ENCODE measurements around the gene LMO1.

- TF ChIP-seq, protein P1, sequence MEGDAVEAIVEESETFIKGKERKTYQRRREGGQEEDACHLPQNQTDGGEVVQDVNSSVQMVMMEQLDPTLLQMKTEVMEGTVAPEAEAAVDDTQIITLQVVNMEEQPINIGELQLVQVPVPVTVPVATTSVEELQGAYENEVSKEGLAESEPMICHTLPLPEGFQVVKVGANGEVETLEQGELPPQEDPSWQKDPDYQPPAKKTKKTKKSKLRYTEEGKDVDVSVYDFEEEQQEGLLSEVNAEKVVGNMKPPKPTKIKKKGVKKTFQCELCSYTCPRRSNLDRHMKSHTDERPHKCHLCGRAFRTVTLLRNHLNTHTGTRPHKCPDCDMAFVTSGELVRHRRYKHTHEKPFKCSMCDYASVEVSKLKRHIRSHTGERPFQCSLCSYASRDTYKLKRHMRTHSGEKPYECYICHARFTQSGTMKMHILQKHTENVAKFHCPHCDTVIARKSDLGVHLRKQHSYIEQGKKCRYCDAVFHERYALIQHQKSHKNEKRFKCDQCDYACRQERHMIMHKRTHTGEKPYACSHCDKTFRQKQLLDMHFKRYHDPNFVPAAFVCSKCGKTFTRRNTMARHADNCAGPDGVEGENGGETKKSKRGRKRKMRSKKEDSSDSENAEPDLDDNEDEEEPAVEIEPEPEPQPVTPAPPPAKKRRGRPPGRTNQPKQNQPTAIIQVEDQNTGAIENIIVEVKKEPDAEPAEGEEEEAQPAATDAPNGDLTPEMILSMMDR (IDR thresholded peaks at IDR 0.05; ENCODE audit: low read depth, low read length, missing input control): no peak
- TF ChIP-seq JUND (IDR thresholded peaks at IDR 0.05) (no peak), TAF1 (conservative IDR thresholded peaks at IDR 0.05) (no peak)
- TF ChIP-seq, protein P2, sequence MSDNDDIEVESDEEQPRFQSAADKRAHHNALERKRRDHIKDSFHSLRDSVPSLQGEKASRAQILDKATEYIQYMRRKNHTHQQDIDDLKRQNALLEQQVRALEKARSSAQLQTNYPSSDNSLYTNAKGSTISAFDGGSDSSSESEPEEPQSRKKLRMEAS (IDR thresholded peaks at IDR 0.05): no peak
- TF ChIP-seq, protein P3, sequence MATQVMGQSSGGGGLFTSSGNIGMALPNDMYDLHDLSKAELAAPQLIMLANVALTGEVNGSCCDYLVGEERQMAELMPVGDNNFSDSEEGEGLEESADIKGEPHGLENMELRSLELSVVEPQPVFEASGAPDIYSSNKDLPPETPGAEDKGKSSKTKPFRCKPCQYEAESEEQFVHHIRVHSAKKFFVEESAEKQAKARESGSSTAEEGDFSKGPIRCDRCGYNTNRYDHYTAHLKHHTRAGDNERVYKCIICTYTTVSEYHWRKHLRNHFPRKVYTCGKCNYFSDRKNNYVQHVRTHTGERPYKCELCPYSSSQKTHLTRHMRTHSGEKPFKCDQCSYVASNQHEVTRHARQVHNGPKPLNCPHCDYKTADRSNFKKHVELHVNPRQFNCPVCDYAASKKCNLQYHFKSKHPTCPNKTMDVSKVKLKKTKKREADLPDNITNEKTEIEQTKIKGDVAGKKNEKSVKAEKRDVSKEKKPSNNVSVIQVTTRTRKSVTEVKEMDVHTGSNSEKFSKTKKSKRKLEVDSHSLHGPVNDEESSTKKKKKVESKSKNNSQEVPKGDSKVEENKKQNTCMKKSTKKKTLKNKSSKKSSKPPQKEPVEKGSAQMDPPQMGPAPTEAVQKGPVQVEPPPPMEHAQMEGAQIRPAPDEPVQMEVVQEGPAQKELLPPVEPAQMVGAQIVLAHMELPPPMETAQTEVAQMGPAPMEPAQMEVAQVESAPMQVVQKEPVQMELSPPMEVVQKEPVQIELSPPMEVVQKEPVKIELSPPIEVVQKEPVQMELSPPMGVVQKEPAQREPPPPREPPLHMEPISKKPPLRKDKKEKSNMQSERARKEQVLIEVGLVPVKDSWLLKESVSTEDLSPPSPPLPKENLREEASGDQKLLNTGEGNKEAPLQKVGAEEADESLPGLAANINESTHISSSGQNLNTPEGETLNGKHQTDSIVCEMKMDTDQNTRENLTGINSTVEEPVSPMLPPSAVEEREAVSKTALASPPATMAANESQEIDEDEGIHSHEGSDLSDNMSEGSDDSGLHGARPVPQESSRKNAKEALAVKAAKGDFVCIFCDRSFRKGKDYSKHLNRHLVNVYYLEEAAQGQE (IDR thresholded peaks at IDR 0.05): no peak
Measured at GRCh38 chr11:8261291-8261690, 2.4 kb downstream of the LMO1 start.
